ENCODE results near the gene CCR6.

DNA sequence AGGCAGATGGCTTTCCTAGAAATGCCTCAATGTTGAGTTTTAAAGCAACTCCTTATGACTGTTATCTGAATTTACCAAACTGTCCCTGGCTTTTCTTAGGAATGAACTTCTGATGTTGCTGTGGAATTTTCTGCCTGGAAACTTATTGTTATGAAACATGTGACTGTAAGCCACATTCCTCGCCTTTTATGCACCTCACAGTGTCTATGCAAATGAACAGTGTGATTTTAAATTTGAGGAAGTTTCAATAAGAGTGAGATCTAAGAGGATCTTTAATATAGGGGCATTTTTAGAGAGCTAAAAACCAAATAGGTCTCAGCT lies 2.4 kb upstream of the CCR6 start:
- TF ChIP-seq EP300 (IDR thresholded peaks at IDR 0.05) = peak in 1 of 4 donors; percentile 73
- TF ChIP-seq, protein P1, sequence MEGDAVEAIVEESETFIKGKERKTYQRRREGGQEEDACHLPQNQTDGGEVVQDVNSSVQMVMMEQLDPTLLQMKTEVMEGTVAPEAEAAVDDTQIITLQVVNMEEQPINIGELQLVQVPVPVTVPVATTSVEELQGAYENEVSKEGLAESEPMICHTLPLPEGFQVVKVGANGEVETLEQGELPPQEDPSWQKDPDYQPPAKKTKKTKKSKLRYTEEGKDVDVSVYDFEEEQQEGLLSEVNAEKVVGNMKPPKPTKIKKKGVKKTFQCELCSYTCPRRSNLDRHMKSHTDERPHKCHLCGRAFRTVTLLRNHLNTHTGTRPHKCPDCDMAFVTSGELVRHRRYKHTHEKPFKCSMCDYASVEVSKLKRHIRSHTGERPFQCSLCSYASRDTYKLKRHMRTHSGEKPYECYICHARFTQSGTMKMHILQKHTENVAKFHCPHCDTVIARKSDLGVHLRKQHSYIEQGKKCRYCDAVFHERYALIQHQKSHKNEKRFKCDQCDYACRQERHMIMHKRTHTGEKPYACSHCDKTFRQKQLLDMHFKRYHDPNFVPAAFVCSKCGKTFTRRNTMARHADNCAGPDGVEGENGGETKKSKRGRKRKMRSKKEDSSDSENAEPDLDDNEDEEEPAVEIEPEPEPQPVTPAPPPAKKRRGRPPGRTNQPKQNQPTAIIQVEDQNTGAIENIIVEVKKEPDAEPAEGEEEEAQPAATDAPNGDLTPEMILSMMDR (IDR thresholded peaks at IDR 0.05) = no peak

Measured in sigmoid colon (tissue), 4 donors.